Fibroblast of lung (primary cell): ENCODE measurements around the gene DENND2D.

Experiments
- CTCF ChIP-seq, 2 donors: IDR thresholded peaks in 1 of 2; conservative IDR thresholded peaks in 1 of 2; 1 replicate in 1 of 2; 2 replicates in 1 of 2; pipeline ENCODE4 v1.5.1; 2011 to 2012; ENCODE audit warnings: low read length in 2 of 2, control low read depth in 1 of 2, inconsistent platforms in 1 of 2, low read depth in 1 of 2, mild to moderate bottlenecking in 1 of 2
- EZH2 ChIP-seq: IDR thresholded peaks from 2 replicates; pipeline ENCODE4 v1.5.1; 2012; ENCODE audit warnings: low read length, control low read depth, mild to moderate bottlenecking; ENCODE audit errors: missing control alignments

- TF ChIP-seq CTCF (conservative IDR thresholded peaks at IDR 0.05 in 1 of 2, IDR thresholded peaks at IDR 0.05 in 1 of 2; ENCODE audit: low read depth in 1 of 2, low read length in 2 of 2) (no peak), EZH2 (no peak)
These were observed 49.5 kb upstream of the DENND2D start for GRCh38 chr1:111249960-111250359.
